Measurements from ENCODE around the gene WDR59.

Gene WDR59

DNA sequence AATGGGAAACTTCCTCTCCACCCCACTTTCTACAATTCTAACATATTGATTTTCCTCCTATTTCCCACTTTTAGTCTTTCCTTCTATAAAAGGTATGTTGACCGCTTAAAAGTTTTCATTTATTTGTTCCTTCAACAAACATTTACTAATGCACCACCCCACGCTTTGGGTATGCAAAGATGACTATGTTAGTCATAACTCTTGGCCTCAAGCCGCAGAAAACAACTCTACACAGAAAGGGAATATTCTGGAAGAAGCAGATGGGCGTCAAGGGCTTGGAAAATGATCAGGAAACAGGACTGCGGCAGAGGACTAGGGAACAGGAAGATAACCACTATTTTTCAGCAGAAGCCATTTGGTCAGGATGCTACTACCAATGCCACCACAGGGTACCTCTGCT is 153.5 kb downstream of the WDR59 start:
- POLR2A ChIA-PET (ENCODE audit: low non-redundant PET), result no interaction called here
- DNase-seq (ENCODE audit: low spot score), result no peak
- TF ChIP-seq, protein P1, sequence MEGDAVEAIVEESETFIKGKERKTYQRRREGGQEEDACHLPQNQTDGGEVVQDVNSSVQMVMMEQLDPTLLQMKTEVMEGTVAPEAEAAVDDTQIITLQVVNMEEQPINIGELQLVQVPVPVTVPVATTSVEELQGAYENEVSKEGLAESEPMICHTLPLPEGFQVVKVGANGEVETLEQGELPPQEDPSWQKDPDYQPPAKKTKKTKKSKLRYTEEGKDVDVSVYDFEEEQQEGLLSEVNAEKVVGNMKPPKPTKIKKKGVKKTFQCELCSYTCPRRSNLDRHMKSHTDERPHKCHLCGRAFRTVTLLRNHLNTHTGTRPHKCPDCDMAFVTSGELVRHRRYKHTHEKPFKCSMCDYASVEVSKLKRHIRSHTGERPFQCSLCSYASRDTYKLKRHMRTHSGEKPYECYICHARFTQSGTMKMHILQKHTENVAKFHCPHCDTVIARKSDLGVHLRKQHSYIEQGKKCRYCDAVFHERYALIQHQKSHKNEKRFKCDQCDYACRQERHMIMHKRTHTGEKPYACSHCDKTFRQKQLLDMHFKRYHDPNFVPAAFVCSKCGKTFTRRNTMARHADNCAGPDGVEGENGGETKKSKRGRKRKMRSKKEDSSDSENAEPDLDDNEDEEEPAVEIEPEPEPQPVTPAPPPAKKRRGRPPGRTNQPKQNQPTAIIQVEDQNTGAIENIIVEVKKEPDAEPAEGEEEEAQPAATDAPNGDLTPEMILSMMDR (conservative IDR thresholded peaks at IDR 0.05; ENCODE audit: low read depth), result no peak
- peak overlapping the region; percentile 62; the same call in 1 of the 2 replicates for H3K27ac ChIP-seq
- CTCF ChIA-PET, result interaction anchor here (3.4 kb wide), 1 partner anchor 31 kb away, joined by 12 read pairs; no protein-coding TSS in a partner anchor

DNA sequence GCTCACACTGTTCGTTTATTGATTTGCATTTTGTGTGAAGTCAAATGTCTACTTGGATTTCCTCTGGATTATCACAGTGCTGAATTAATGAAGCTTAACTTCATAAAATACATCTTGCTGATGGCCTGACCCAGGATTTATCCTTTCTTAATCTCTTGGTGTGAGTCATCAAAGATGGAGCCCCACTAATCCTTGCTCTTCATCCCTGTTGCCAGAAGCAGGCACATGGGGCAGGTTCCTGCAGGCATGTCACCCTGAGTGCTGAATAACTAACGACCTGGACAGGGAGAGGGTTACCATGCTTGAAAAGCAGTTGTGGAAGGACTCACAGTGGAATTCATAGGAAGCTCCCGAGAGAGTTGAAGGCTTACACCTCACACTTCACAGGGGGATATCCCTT is 154.3 kb downstream of the WDR59 start:
- peak overlapping the region; percentile 62 for H3K27ac ChIP-seq
- TF ChIP-seq, protein P1 (conservative IDR thresholded peaks at IDR 0.05; ENCODE audit: low read depth), result no peak
- DNase-seq (ENCODE audit: low spot score), result no peak
- ChIA-PET POLR2A (ENCODE audit: low non-redundant PET) (no interaction called here), CTCF (interaction anchor here (3.4 kb wide), 1 partner anchor 32 kb away, joined by 12 read pairs; no protein-coding TSS in a partner anchor)

DNA sequence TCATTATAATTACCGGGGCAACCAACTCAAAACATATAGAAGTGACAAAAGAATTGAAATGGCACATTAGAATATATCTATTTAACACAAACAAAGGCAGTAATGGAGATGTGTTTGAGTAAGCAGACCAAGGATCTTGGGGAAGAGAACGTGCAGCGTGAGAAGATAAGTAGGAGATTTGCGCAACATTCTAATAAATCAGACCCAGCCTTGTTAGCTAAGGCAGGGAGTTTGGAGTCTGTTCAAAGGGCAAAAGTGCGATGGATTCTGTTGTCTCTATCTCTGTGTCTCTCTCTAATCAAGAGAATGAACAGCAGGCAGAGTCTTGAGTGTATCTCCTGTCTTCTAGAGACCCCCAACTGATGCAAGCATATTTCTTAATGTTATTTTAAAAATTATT is 155.3 kb downstream of the WDR59 start:
- POLR2A ChIA-PET (ENCODE audit: low non-redundant PET), result no interaction called here
- TF ChIP-seq, protein P1 (conservative IDR thresholded peaks at IDR 0.05; ENCODE audit: low read depth), result no peak
- no peak overlapping the region for H3K27ac ChIP-seq
- no peak for DNase-seq (ENCODE audit: low spot score)
- CTCF ChIA-PET, result interaction anchor here (3.4 kb wide), 1 partner anchor 33 kb away, joined by 12 read pairs; no protein-coding TSS in a partner anchor

DNA sequence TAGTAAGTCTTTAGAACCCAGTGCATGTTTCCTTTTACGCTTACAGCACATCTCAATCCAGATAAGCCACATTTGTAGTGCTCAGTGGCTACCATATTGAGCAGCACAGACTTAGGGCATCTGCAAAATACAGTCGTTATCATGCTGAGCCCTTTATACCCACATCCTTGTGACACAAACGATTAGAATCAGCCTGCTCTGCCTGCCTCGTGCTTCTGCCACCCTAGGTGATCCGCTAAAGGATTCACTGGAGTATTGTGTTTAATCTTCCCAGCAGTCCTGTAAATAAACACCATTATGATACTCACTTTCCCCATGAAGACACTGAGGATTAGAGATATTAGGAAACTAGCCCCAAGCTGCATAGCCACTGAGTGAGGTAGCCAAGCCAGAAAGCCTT is 159.0 kb downstream of the WDR59 start:
- POLR2A ChIA-PET (ENCODE audit: low non-redundant PET), result no interaction called here
- no peak for DNase-seq (ENCODE audit: low spot score)
- CTCF ChIA-PET, result interaction anchor here (0.9 kb wide), 1 partner anchor 12 kb away, joined by 3 read pairs; no protein-coding TSS in a partner anchor
- TF ChIP-seq, protein P1 (conservative IDR thresholded peaks at IDR 0.05; ENCODE audit: low read depth), result no peak
- H3K27ac ChIP-seq, result no peak overlapping the region

DNA sequence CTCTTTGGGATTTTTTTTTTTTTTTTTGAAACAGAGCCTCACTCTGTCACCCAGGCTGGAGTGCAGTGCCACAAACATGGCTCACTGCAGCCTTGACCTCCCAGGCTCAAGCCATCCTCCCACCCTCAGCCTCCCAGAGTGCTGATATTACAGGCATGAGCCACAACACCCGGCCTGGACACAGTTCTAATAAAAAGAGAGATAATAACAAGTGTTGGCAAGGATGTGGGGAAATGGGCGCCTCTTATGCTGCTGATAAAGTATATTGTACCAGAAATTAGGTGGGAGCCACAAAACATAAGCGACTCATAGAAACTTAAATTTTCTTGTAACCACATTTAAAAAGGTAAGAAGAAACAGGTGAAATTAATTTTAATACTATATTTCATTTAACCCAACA is 159.9 kb downstream of the WDR59 start:
- CTCF ChIA-PET, result interaction anchor here (0.9 kb wide), 1 partner anchor 12 kb away, joined by 3 read pairs; no protein-coding TSS in a partner anchor
- TF ChIP-seq, protein P1 (conservative IDR thresholded peaks at IDR 0.05; ENCODE audit: low read depth), result no peak
- DNase-seq (ENCODE audit: low spot score), result no peak
- no peak overlapping the region for H3K27ac ChIP-seq
- POLR2A ChIA-PET (ENCODE audit: low non-redundant PET), result no interaction called here

Measured in RWPE1 (cell line).